ENCODE measurements around the gene ALX3.
A peak's percentile ranks its signal among the peaks of the same experiment; 100 is the strongest.

Gene ALX3

GRCh38 chr1:110050602-110051261, 19.7 kb downstream of the ALX3 start:
- Histone ChIP-seq H3K36me3 (peaks cover 93% of the 10 kb centered on the region), H3K9me3 (ENCODE audit: severe bottlenecking) (no peaks in the 10 kb centered on the region), H3K4me3 (ENCODE audit: low read depth, low read length) (no peak overlapping the region), H3K27me3 (ENCODE audit: insufficient read depth, low read depth, severe bottlenecking) (no peaks in the 10 kb centered on the region), H3K27ac (peak overlapping the region; percentile 64)
- no peak for TF ChIP-seq CTCF (IDR thresholded peaks at IDR 0.05; ENCODE audit: low read depth, low read length)
- DNase-seq, result no peak

GRCh38 chr1:110049801-110050601, 20.5 kb downstream of the ALX3 start:
- no peaks in the 10 kb centered on the region for H3K27me3 ChIP-seq (ENCODE audit: insufficient read depth, low read depth, severe bottlenecking)
- H3K27ac ChIP-seq, result peak overlapping the region; percentile 64
- peak; percentile 72 for DNase-seq
- H3K4me3 ChIP-seq (ENCODE audit: low read depth, low read length), result no peak overlapping the region
- peaks cover 93% of the 10 kb centered on the region for H3K36me3 ChIP-seq
- no peak for TF ChIP-seq CTCF (IDR thresholded peaks at IDR 0.05; ENCODE audit: low read depth, low read length)
- H3K9me3 ChIP-seq (ENCODE audit: severe bottlenecking), result no peaks in the 10 kb centered on the region

- no peak for TF ChIP-seq CTCF (IDR thresholded peaks at IDR 0.05; ENCODE audit: low read depth, low read length)
- no peaks in the 10 kb centered on the region for H3K9me3 ChIP-seq (ENCODE audit: severe bottlenecking)
- no peaks in the 10 kb centered on the region for H3K27me3 ChIP-seq (ENCODE audit: insufficient read depth, low read depth, severe bottlenecking)
- peaks cover 93% of the 10 kb centered on the region for H3K36me3 ChIP-seq
- H3K4me3 ChIP-seq (ENCODE audit: low read depth, low read length), result no peak overlapping the region
- H3K27ac ChIP-seq, result peak overlapping the region; percentile 64
- DNase-seq, result no peak
These were observed 21.4 kb downstream of the ALX3 start for GRCh38 chr1:110048923-110049601.

- Histone ChIP-seq H3K4me3 (ENCODE audit: low read depth, low read length) (no peak overlapping the region), H3K27me3 (ENCODE audit: insufficient read depth, low read depth, severe bottlenecking) (no peaks in the 10 kb centered on the region), H3K36me3 (peaks cover 93% of the 10 kb centered on the region), H3K27ac (no peak overlapping the region), H3K9me3 (ENCODE audit: severe bottlenecking) (no peaks in the 10 kb centered on the region)
- TF ChIP-seq CTCF (IDR thresholded peaks at IDR 0.05; ENCODE audit: low read depth, low read length), result no peak
- no peak for DNase-seq
These were observed 22.2 kb downstream of the ALX3 start for GRCh38 chr1:110048240-110048639.

GRCh38 chr1:110047463-110047862, 23.0 kb downstream of the ALX3 start:
- 0 out of 2 replicates have a peak, but pooled peaks have one; percentile 24 for TF ChIP-seq CTCF (IDR thresholded peaks at IDR 0.05; ENCODE audit: low read depth, low read length)
- no peak overlapping the region for H3K4me3 ChIP-seq (ENCODE audit: low read depth, low read length)
- no peak for DNase-seq
- peaks cover 93% of the 10 kb centered on the region for H3K36me3 ChIP-seq
- no peak overlapping the region for H3K27ac ChIP-seq
- no peaks in the 10 kb centered on the region for H3K27me3 ChIP-seq (ENCODE audit: insufficient read depth, low read depth, severe bottlenecking)
- H3K9me3 ChIP-seq (ENCODE audit: severe bottlenecking), result no peaks in the 10 kb centered on the region

Data from WERI-Rb-1 (cell line).